HepG2 (cell line): Measurements from ENCODE around the gene DHRS11. TPM values are rescaled to one million over a fixed set of nuclear protein-coding genes. Genes with fewer than 3 reads are reported as not detected.

Source experiments
- ATAC-seq: fragments of 200-7000 bp; cut with Tn5 transposase; 3 replicates; pipeline ENCODE4 v1.9.1; 2020; ENCODE audit warnings: mild to moderate bottlenecking, moderate library complexity
- BruUV-seq: library from RNA; stranded (reverse); fragments of 400-500 nt; replicated peaks from 2 replicates; lab custom pipeline; 2021; lab: Mats Ljungman, UMichigan
- CTCF ChIA-PET: fragments of 300-600 bp; formaldehyde crosslinking; extraction: SDS; loops from one replicate; lab custom pipeline; 2021; ENCODE audit warnings: low total read pairs, inconsistent platforms, low intra/inter-chr PET ratio; lab: Yijun Ruan, JAX
- POLR2A ChIA-PET: fragments of 350-600 bp; sonication (Branson Sonifier 250); formaldehyde crosslinking; loops from one replicate; lab custom pipeline; 2020; ENCODE audit warnings: antibody characterized with exemption, inconsistent platforms; lab: Yijun Ruan, JAX
- DNase-seq: peaks from one replicate; pipeline ENCODE4 v3.0.0-alpha.2; 2015; ENCODE audit warnings: low spot score
- FAIRE-seq: peaks from 3 replicates; lab custom pipeline; 2011; peaks lifted over from hg19 to GRCh38; lab: Jason Lieb, UNC
- H2AFZ ChIP-seq: one replicate; pipeline ENCODE4 v1.6.1; 2011; ENCODE audit warnings: low read length, inconsistent platforms
- H3K27ac ChIP-seq: fragments of 300-600 bp; 3 replicates; pipeline ENCODE4 v1.8.0; 2011; ENCODE audit warnings: mixed run types, mild to moderate bottlenecking, mixed read lengths, low read length, inconsistent platforms; ENCODE audit not compliant: insufficient read depth; ENCODE audit errors: extremely low read length
- H3K27me3 ChIP-seq, 2 experiments: fragments of 200-600 bp in 1 of 2; 2 replicates in 1 of 2; 3 replicates in 1 of 2; pipeline versions ENCODE4 v1.6.0 to v1.8.0; 2011; ENCODE audit warnings: low read length in 2 of 2, mild to moderate bottlenecking in 2 of 2, moderate library complexity in 2 of 2, inconsistent platforms in 1 of 2; ENCODE audit not compliant: insufficient read depth in 2 of 2, control insufficient read depth in 1 of 2
- H3K36me3 ChIP-seq, 2 experiments: fragments of 200-600 bp in 1 of 2; replicated peaks in 1 of 2; 2 replicates in 1 of 2; 3 replicates in 1 of 2; pipeline versions ENCODE4 v1.5.1 to v1.8.0; 2011; ENCODE audit warnings: low read length in 2 of 2, inconsistent platforms in 1 of 2; ENCODE audit not compliant: insufficient read depth in 2 of 2, control insufficient read depth in 1 of 2
- H3K4me1 ChIP-seq: 2 replicates; pipeline ENCODE4 v1.5.1; 2012; ENCODE audit warnings: low read length, inconsistent platforms; ENCODE audit not compliant: insufficient read depth
- H3K4me2 ChIP-seq: 2 replicates; pipeline ENCODE4 v1.6.0; 2011; ENCODE audit warnings: low read depth, low read length, inconsistent platforms
- H3K4me3 ChIP-seq, 3 experiments: fragments of 200-600 bp in 1 of 3; sonication (generic), shearing (Covaris generic) in 1 of 3; replicated peaks in 1 of 3; 2 replicates each; pipeline ENCODE4 v1.5.1; 2011 to 2016; ENCODE audit warnings: low read length in 3 of 3, inconsistent platforms in 2 of 3, low read depth in 2 of 3, mild to moderate bottlenecking in 2 of 3, control low read depth in 1 of 3, mixed read lengths in 1 of 3; ENCODE audit not compliant: insufficient read depth in 1 of 3
- H3K79me2 ChIP-seq: one replicate; pipeline ENCODE4 v1.6.1; 2011; ENCODE audit warnings: low read length, inconsistent platforms; ENCODE audit not compliant: insufficient read depth
- H3K9ac ChIP-seq: 2 replicates; pipeline ENCODE4 v1.6.0; 2011; ENCODE audit warnings: mild to moderate bottlenecking, low read depth, low read length, inconsistent platforms; ENCODE audit not compliant: insufficient read depth
- H3K9me3 ChIP-seq: 2 replicates; pipeline ENCODE4 v1.5.1; 2012; ENCODE audit warnings: mild to moderate bottlenecking, low read length
- H4K20me1 ChIP-seq: 2 replicates; pipeline ENCODE4 v1.6.0; 2011; ENCODE audit warnings: inconsistent platforms, mild to moderate bottlenecking, low read length, moderate library complexity; ENCODE audit not compliant: insufficient read depth
- CCDC6 ChIP-seq: sonication (generic); formaldehyde crosslinking; IDR thresholded peaks from 2 replicates; pipeline ENCODE4 v1.8.1; 2022; ENCODE audit warnings: mild to moderate bottlenecking, missing genetic modification reagents, moderate library complexity
- CHCHD3 ChIP-seq: sonication (generic); formaldehyde crosslinking; IDR thresholded peaks from 2 replicates; pipeline ENCODE4 v1.8.0; 2022; ENCODE audit warnings: mild to moderate bottlenecking, missing genetic modification reagents, moderate library complexity
- EHMT2 ChIP-seq: fragments of 200-600 bp; sonication (generic); IDR thresholded peaks from 2 replicates; pipeline ENCODE4 v1.7.0; 2017; ENCODE audit warnings: antibody characterized with exemption, low read depth, low read length, borderline replicate concordance
- HOXA3 ChIP-seq: sonication (generic); formaldehyde crosslinking; IDR thresholded peaks from 2 replicates; pipeline ENCODE4 v1.5.0; 2020; ENCODE audit warnings: missing genetic modification reagents
- JDP2 ChIP-seq: sonication (generic); formaldehyde crosslinking; IDR thresholded peaks from 2 replicates; pipeline ENCODE4 v1.8.1; 2022; ENCODE audit warnings: missing genetic modification reagents, borderline replicate concordance
- MXI1 ChIP-seq: IDR thresholded peaks from 3 replicates; pipeline ENCODE4 v1.6.1; 2012; ENCODE audit warnings: low read depth, low read length, inconsistent platforms, borderline replicate concordance
- SNAPC2 ChIP-seq: sonication (generic); formaldehyde crosslinking; IDR thresholded peaks from 2 replicates; pipeline ENCODE4 v1.8.1; 2022; ENCODE audit warnings: mild to moderate bottlenecking, missing genetic modification reagents
- SRSF1 ChIP-seq: fragments of 200-400 bp; formaldehyde crosslinking; optimal IDR thresholded peaks from 2 replicates; pipeline ENCODE3; 2017; ENCODE audit warnings: mild to moderate bottlenecking, low read depth, low read length, moderate library complexity
- SRY ChIP-seq: sonication (generic); formaldehyde crosslinking; IDR thresholded peaks from 2 replicates; pipeline ENCODE4 v1.8.0; 2022; ENCODE audit warnings: mild to moderate bottlenecking, missing genetic modification reagents
- SUZ12 ChIP-seq: fragments of 150-350 bp; IDR thresholded peaks from 2 replicates; pipeline ENCODE4 v1.6.1; 2014; ENCODE audit warnings: low read depth, low read length
- ZBTB42 ChIP-seq: sonication (generic); formaldehyde crosslinking; IDR thresholded peaks from 2 replicates; pipeline ENCODE4 v1.5.0; 2020; ENCODE audit warnings: mild to moderate bottlenecking, missing genetic modification reagents
- ZMYM3 ChIP-seq: sonication (generic); formaldehyde crosslinking; IDR thresholded peaks from 2 replicates; pipeline ENCODE4 v1.5.1; 2020; ENCODE audit warnings: mild to moderate bottlenecking, missing genetic modification reagents
- ZNF329 ChIP-seq: sonication (generic); formaldehyde crosslinking; IDR thresholded peaks from 2 replicates; pipeline ENCODE4 v1.9.0; 2021; ENCODE audit warnings: low read depth, mild to moderate bottlenecking, missing genetic modification reagents
- ZNF644 ChIP-seq: IDR thresholded peaks from 2 replicates; pipeline ENCODE4 v1.6.1; 2016; ENCODE audit warnings: low read depth
- ZZZ3 ChIP-seq: sonication (generic); formaldehyde crosslinking; IDR thresholded peaks from 2 replicates; pipeline ENCODE4 v1.4.0; 2020; ENCODE audit warnings: missing genetic modification reagents, mild to moderate bottlenecking, borderline replicate concordance
- WGBS: methylation state at CpG from one replicate; pipeline ENCODE4 v1.1.6; 2017; ENCODE audit warnings: low lambda C conversion rate; 5-methylcytosine and 5-hydroxymethylcytosine counted together
- in situ Hi-C: cut with HindIII; loops from 2 replicates; pipeline ENCODE4 v1.10.0; 2017; ENCODE audit warnings: low pct_unique_long_range_greater_than_20kb; ENCODE audit not compliant: extremely low pct_ligation_motif_present
- intact Hi-C: fragments of 100-400 bp; cut with micrococcal nuclease; formaldehyde crosslinking; loops from one replicate; pipeline ENCODE4 v1.10.0; 2022; ENCODE audit not compliant: unreplicated experiment
- polyA plus RNA-seq, 8 experiments: library from polyadenylated mRNA; depleted of rRNA in 3 of 8; stranded (reverse) in 7 of 8; unstranded in 1 of 8; fragments of >200 nt; fragmentation: Illumina TruSeq in 4 of 8; extraction: Trizol in 4 of 8; gene quantifications; 2 replicates each; pipeline versions ENCODE4 v1.2.1 to v1.2.3, GENCODE V29; 2011 to 2016; ENCODE audit warnings: low read depth in 4 of 8, missing spikeins in 1 of 8, mixed read lengths in 1 of 8; ENCODE audit not compliant: insufficient read depth in 1 of 8
- total RNA-seq, 5 experiments: library from RNA; depleted of rRNA; stranded (reverse); fragments of >200 nt; fragmentation: Illumina TruSeq; extraction: Trizol; gene quantifications; 2 replicates each; pipeline ENCODE4 v1.2.3, GENCODE V29; 2016; ENCODE audit warnings: low read depth in 1 of 5
- TF ChIP-seq, protein P1 (sequence below): sonication (generic); formaldehyde crosslinking; IDR thresholded peaks from 2 replicates; pipeline ENCODE4 v1.4.0; 2020; ENCODE audit warnings: missing genetic modification reagents, mild to moderate bottlenecking, borderline replicate concordance
- TF ChIP-seq, protein P2 (sequence below): IDR thresholded peaks from 2 replicates; pipeline ENCODE4 v1.6.1; 2012; ENCODE audit warnings: inconsistent platforms
- TF ChIP-seq, protein P3 (sequence below): sonication (generic); formaldehyde crosslinking; IDR thresholded peaks from 2 replicates; pipeline ENCODE4 v1.8.0; 2022; ENCODE audit warnings: missing genetic modification reagents, mild to moderate bottlenecking, borderline replicate concordance

Gene DHRS11
- total and polyA plus RNA-seq, 2 of the 13 experiments (the other 11 are each of a cell fraction or from before 2014, with no cell fraction given), result 28.4 to 41.9 TPM

DNA sequence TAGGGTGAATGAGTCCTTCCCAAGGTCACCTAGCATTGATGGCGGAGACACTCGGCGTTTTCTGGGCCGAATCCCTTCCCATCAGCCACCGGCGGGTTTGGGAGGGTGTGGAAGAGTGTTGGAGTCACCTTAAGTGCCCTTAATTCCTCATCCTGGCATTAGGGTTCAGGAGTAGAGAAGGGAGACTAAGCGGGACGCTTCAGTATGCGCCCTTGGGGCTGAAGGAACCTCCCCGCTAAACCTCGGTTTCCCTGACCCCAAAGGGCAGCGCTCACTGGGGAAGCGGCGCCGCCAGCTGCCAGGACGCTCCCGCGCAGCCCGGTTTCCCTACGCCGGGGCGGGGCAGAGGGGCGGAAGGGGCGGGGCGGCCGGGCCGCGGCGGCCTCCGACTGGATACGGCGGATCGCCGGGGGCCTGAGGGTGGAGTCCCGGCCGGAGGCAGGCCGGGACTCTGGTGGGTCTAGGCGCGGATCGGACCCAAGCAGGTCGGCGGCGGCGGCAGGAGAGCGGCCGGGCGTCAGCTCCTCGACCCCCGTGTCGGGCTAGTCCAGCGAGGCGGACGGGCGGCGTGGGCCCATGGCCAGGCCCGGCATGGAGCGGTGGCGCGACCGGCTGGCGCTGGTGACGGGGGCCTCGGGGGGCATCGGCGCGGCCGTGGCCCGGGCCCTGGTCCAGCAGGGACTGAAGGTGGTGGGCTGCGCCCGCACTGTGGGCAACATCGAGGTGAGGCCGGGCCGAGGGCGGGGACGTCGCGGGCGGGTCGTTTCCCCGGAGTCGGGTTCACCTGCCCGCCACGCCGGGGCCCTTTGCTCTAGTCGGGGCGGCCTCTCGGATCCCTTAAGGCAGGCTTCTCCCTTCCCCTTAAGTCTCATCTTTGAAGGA, at the start of gene DHRS11 (continued):
- TF ChIP-seq, protein P1, sequence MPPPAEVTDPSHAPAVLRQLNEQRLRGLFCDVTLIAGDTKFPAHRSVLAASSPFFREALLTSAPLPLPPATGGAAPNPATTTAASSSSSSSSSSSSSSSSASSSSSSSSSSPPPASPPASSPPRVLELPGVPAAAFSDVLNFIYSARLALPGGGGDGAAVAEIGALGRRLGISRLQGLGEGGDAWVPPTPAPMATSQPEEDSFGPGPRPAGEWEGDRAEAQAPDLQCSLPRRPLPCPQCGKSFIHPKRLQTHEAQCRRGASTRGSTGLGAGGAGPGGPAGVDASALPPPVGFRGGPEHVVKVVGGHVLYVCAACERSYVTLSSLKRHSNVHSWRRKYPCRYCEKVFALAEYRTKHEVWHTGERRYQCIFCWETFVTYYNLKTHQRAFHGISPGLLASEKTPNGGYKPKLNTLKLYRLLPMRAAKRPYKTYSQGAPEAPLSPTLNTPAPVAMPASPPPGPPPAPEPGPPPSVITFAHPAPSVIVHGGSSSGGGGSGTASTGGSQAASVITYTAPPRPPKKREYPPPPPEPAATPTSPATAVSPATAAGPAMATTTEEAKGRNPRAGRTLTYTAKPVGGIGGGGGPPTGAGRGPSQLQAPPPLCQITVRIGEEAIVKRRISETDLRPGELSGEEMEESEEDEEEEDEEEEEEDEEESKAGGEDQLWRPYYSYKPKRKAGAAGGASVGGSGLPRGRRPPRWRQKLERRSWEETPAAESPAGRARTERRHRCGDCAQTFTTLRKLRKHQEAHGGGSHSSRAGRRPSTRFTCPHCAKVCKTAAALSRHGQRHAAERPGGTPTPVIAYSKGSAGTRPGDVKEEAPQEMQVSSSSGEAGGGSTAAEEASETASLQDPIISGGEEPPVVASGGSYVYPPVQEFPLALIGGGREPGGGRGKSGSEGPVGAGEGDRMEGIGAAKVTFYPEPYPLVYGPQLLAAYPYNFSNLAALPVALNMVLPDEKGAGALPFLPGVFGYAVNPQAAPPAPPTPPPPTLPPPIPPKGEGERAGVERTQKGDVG, result no peak
- TF ChIP-seq, protein P2, sequence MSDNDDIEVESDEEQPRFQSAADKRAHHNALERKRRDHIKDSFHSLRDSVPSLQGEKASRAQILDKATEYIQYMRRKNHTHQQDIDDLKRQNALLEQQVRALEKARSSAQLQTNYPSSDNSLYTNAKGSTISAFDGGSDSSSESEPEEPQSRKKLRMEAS, result peak; percentile 49; the same call in 1 of the 2 replicates
- peak; percentile 34; the same call in 1 of the 3 replicates for TF ChIP-seq MXI1
- no peak for TF ChIP-seq ZBTB42 (CRISPR knock-in tag)
- TF ChIP-seq CCDC6 (CRISPR knock-in tag), result peak; percentile 61; the same call in 1 of the 2 replicates
- TF ChIP-seq SUZ12, result no peak
- TF ChIP-seq SNAPC2 (CRISPR knock-in tag), result 0 out of 2 replicates have a peak, but pooled peaks have one; percentile 50
- TF ChIP-seq, all 625 proteins: peak for 95

DNA sequence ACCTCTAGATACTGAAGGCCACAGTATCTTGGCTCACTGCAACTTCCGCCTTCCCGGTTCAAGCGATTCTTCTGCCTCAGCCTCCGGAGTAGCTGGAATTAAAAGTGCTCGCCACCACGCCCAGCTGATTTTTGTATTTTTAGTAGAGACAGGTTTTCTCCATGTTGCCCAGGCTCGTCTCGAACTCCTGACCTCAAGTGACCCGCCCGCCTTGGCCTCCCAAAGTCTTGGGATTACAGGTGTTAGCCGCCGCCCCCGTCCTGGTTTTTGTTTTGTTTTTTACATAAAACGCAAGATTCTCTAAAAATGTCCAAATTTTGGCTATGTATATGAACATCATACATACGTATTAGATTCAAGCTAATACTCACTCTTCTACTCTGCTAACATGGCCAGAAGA, 48.9 kb upstream of the DHRS11 start:
- no peak overlapping the region for H3K27ac ChIP-seq
- H3K36me3 ChIP-seq, result no peaks in the 10 kb centered on the region; a peak in 1 of 5 replicates
- H3K9ac ChIP-seq, result peak overlapping the region; percentile 100; the same call in 1 of the 2 replicates
- ChIA-PET CTCF (no interaction called here), POLR2A (no interaction called here)
- peaks cover 21% of the 10 kb centered on the region for H4K20me1 ChIP-seq
- H3K27me3 ChIP-seq, result peaks cover 0 to 5% of the 10 kb centered on the region in 2 experiments; a peak in 1 of 5 replicates
- FAIRE-seq, result no peak
- DNase-seq, result no peak
- H3K4me3 ChIP-seq, result no peak overlapping the region
- in situ Hi-C loops (no loop called here), intact Hi-C loops (loop anchor here (5.0 kb wide), 1 partner anchor 55 kb away; the partner anchor contains the start of gene ZNHIT3)
- H3K79me2 ChIP-seq, result peaks cover 31% of the 10 kb centered on the region
- no peak overlapping the region for H2AFZ ChIP-seq
- no peaks in the 10 kb centered on the region for H3K9me3 ChIP-seq
- 98% methylated on average over 15 of the region's 15 CpGs for WGBS
- no peak for ATAC-seq
- H3K4me1 ChIP-seq, result peaks cover 21% of the 10 kb centered on the region
- H3K4me2 ChIP-seq, result peak overlapping the region; percentile 95
- no TSS peak for BruUV-seq
- no peak for TF ChIP-seq ZNF644 (CRISPR knock-in tag)
- TF ChIP-seq CHCHD3 (CRISPR knock-in tag), result no peak
- no peak for TF ChIP-seq SRSF1
- TF ChIP-seq ZMYM3 (CRISPR knock-in tag), result no peak
- TF ChIP-seq ZNF329 (CRISPR knock-in tag), result no peak
- TF ChIP-seq EHMT2, result no peak
- TF ChIP-seq, protein P3, sequence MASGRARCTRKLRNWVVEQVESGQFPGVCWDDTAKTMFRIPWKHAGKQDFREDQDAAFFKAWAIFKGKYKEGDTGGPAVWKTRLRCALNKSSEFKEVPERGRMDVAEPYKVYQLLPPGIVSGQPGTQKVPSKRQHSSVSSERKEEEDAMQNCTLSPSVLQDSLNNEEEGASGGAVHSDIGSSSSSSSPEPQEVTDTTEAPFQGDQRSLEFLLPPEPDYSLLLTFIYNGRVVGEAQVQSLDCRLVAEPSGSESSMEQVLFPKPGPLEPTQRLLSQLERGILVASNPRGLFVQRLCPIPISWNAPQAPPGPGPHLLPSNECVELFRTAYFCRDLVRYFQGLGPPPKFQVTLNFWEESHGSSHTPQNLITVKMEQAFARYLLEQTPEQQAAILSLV (CRISPR knock-in tag), result no peak
- no peak for TF ChIP-seq HOXA3 (CRISPR knock-in tag)
- no peak for TF ChIP-seq JDP2
- TF ChIP-seq ZZZ3 (CRISPR knock-in tag), result no peak
- no peak for TF ChIP-seq SRY (CRISPR knock-in tag)
